ENCODE results near the gene GASK1B.

GASK1B gene

DNA sequence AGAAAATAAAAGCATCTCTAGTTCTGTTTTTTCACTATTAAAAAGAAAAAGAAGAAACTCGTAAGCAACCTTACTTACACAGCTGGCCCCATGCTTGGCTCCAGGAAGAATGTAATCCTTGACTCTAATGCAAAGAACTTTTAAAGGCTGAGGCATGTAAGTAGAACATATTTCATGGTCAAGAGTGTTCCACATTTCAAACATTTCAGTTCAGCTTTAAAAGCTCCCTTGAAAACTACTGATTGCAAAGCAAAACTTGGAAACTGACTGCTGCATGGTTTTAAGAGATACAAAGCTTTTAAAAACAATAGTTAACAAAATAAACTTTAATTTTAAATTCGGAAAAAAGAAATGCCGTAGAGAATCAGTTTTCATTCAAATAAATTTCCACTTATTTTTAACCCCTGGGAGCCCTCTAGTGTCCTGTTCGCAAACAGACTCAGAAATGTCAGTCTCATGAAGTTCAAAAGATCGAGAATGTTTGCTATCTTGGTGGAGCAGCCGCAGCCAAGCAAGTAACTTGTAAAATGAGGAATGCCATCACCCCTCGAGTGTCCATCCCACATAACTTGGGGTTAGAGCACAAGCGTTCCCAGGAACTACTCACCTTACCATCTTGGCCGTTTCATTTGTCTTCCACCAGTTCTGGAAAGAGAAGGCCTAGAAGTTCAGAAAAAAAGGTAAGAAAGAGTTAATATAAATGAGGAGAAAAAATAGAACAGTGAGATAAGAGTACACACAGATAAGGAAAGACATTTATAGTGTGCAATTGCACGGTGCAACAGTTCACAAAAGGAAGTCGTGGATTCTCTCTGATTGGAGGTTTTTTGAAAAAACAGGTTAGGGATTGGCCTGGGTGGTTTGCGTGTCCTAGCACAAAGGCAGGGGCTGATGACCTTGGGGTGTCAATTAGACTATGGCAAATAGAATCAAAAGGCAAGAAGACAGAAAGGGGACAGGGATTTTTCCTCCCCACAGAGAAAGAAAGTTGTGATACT lies at the start of gene GASK1B:
Gene GASK1B, minus strand, starts transcription at position 765 of the 998 bp plus-strand sequence. CDS start 1,650 bp downstream, outside the sequence.
- peak; percentile 23 for DNase-seq

DNA sequence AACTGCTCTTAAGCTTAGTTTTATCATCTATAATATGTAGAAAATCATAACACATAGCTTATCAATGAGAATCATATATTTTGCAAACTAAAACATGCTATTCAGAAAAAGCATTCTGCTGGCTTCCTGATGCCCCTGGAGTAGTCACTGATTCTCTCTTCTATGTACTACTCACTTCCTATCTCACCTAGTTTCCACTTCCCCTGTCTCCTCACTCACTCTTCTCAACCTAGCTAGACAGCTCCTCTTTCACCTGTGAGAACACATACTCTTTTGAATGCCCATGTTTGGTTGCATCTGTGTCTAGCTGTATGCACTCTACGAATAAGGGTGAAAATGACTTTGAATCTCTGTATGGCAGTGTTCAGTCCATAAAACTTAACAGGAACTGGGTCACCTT lies 46.8 kb upstream of the GASK1B start:
- DNase-seq: no peak

DNA sequence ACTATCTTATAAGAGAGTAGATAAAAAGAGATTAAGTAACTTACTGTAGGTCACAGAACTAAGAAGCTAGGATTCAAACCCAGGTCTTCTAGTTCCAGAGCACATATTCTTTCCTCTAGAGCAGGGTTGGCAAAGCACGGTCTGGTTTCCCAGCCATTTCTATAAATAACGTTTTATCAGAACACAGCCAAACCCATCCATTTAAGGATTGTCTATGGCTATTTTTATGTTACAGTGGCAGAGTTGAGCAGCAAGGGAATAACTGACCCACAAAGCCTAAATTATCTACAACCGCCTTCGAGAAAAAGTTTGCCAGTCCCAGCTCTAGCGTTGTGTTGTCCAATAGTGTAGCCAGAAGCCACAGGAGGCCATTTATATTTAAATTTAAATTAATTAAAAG lies 44.9 kb upstream of the GASK1B start:
- DNase-seq: no peak

DNA sequence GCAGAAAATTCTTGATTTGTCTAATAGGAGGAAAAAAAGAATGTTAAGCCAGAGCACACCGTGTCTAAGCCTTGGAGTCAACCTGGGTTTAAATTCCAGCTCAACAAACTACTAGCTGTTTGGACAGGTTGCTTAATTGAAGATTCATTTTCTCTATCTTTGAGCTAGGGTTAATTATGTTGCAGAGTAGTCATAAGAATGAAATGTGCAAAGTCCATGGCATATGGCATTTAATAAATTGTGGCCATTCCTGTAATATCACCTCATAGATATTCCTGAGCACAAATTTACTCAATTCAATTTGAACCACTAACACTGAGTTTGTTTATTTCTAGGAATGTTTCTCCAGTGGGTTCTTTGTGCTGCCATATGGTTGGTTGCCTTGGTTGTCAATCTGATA lies 42.0 kb upstream of the GASK1B start:
- DNase-seq: no peak

DNA sequence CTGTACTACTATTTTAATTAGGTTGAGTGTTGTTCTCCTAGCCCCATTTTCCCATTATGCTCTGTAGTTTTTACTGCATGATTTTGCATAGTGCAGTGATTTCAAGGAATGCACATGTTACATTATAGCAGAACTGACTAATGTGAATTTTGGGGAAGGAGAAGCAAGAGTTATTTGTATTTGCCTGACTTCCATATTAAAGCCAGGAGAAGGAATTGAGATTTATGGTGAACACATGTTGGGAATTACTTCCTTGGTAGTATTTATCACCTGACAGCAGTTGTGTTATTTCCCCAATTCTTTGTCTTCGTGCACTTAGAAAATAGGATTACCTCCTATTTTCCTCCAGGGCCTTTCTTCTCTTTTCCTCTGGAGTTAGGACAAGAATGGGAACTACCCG lies 40.6 kb upstream of the GASK1B start:
- DNase-seq: no peak

DNA sequence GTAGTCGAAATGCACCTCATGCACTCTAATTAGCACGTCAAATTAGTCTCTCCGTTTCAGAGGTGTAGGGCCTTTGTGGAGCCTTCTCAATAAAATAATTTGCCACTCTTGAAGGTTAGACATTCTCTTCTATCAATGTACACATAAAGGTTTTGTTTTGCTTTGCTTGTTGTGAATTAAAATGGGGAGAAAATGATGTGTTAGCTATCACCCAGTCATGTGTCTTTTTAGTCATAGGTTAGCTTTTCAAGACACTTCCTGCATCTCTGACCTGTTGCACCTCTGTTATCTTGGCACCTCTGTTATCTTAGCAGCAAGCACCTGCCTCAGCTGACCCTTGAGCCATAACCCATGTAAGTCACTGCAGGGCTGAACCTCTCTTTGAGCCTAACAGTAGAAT lies 38.4 kb upstream of the GASK1B start:
- DNase-seq: no peak

DNA sequence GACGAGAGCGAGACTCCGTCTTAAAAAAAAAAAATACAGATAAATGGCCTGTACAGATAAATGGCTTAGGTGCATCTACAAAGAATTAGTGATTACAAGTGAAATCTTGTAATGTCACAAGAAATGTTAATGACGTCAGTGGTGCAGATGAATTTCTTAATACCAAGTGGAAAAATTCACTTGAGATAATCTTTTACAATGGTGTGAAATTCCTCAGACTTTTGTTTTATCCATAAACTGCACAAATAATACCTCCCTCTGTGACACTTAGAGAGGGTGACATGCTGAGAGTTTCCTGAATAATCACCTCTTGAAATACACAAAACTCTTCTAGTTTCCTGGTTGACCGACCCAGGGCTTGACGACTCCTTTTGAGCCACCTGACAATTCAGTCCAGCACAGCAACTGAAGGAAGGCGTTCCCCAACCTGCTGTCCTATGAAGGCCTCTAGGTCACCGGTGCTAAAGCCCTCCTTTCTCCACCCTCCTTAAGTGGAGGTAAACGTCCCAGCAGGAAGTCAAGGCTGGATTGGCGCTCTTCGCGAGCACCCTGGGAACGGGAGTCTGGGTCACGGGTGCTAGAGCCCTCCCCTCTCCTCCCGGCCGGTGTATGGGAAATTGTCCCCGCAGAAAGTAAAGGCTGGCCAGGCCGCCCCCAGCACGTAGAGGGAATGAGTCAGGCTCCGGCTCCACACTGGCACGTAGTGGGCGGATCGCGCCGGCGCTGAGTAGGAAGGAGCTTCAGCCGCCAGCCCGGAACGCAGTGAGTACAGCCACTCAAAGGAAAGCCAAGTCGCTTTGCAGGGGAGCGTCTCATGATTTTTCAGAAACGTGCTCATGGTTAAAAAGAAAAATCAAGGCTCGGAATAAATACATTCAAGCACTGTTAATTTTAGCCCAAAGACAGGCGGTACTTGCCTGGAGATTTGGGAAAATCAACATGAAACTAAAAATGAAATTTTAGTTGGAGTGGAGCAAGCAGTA lies 37.3 kb upstream of the GASK1B start, which contains the start of gene TMEM144:
Gene TMEM144, plus strand, starts transcription at position 662 of the 983 bp plus-strand sequence. CDS start 2,182 bp downstream, outside the sequence.
- peak; percentile 50 for DNase-seq

DNA sequence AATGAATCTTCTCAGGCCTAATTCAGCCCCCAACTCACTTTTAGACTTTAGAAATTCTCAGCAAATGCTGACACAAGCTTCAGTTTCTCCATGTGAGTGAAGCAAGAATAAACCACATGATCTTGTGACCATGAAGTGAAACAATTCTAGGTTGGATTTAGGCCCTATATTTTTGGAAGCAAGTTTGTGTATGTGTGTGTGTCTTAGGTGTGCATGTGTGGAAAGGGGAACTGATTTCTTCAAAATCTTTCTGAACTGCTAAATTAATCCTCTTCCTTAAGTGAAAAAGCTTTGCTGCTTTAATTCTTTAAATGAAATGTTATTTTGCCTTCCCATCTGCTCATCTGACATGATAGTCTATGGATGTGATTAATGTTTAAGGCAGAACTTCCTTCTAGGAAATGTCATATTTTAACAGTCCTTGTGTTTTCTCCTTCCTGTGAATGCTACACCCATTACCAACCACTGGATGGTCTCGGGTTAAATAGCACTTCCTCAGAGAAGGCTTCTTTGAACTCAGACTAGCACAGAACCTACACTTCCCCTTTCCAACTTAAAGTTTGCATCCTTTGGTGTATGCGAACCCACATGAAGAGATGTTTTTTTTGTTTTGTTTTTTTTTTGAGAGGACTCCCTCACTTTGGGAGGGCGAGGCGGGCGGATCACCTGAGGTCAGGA lies 36.3 kb upstream of the GASK1B start:
- DNase-seq: no peak

DNA sequence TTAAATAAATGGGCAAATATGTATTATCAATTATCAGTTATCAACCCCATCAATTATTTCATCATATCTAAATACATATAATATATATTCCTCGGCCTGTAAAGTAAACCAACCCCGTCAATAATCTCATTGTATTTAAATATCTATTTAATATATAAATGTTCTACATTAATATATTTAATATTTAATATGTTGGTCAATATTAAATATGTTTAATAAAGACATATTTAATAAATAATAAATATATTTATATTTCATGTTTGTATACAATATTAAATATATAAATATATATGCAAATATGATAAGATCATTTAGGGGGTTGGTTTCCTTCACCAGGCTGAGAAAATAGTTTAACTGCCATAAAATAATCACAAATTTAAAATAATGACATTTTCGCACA lies 31.1 kb upstream of the GASK1B start:
- DNase-seq: no peak

DNA sequence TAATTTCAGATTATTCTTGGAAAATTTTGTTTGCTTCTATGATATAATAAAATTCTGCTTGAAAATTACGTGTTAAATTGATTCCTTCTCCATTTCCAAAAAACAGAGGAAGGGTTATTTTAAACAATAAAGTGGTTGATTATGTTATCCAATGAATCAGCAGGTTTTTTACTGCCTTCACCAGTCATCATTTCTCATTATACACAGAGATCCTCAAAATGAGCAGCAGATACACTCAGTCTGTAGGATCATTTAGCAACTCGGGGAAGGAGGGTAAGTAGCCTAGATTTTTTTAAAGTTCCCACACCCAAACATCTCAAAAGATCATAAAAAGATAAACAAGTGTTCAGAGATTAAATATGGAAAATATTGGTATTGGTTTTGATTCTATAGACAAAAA lies 30.6 kb upstream of the GASK1B start:
- DNase-seq: no peak

DNA sequence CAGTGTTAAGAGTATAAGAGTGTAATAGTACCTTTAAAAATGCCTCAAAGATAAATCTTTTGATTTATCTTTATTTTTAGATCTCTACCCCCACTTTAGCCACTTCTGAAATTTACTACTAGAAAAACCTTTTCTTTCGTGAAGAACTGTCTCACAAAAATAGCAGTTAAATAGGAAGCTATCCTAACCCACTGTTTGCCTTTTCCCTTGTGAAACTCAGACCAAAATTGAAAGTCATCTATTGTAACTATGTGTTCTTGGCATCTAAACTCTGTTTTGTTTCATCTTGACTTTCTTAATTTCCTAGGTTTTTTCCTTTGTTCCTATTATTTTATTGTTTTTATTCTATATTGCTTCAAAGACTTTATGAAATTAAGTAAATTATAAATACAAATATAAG lies 29.7 kb upstream of the GASK1B start:
- no peak for DNase-seq

DNA sequence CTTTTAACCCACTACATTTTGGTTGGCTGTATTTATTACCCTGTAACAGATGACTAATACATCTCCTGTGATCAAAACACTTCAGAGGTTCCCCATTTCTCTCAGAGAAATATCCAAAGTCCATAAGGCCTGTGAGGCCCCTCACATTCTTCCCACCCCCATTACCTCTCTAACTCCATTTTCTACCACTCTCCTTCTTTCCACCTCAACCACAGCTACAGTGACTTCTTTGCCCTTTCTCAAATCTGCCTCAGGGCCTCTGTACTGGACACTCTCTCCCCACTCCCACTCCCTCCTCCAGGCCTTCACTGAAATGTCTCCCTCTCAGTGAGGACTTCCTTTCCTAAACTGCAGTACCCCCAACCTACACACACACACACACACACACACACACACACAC lies 29.1 kb upstream of the GASK1B start:
- DNase-seq: no peak

DNA sequence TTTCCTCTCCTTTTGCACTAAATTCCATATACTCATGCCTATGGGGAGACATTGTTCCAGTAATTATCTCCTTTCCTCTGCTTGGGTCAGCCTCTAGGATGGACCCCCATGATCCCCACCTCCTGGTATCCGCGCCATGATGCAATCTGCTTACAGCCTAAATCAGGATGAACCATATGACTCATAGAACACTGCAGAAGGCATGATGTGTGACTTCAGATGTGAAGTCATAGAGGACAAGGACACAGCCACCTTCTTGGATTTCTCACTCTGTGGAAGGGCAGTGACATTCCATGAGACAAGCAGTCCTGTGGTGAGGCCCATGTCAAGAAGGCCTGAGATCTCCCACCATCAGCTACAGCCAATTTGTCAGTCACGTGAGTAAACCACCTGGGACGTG lies 28.5 kb upstream of the GASK1B start:
- no peak for DNase-seq

DNA sequence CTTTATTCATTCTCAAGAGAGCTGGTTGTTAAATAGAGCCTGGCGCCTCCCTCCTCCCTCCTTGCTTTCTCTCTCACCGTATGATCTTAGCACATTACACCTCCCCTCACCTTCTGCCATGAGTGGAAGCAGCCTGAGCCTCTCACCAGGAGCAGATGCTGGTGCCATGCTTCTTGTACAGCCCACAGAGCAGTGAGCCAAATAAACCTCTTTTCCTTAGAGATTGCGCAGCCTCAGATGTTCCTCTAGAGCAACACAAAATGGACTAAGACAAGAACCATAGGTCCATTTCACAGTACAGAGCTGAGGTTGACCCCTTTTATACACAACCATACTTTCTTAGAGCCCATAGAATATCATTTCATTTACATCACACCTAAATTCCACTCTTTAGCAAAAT lies 27.4 kb upstream of the GASK1B start:
- no peak for DNase-seq

DNA sequence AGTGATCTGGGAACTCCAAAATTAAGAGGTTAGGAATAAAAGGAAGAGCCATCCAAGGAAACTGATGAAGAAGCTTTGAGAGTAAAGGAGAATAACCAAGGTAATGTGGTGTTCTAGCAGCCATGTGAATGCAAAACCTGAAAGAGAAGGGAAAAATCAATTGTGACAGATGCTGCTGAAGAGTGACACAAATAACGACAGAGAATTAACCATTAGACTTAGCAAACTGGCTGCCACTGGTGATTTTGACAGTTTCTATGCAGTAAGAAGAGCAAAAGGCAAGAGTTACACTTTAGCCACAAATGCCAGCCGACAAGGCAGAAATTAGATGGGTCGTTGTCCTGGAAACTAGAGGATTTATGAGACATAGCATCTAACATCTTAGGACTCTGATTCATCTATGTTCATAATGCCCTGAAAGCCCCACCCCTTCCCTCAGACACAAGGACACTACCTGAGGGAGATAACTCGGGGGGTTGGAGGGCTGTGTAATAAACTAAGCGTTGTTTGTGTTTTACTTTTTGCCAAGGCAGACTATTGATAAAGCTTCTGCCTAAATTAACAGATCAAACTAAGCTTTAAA lies 24.5 kb upstream of the GASK1B start:
- no peak for DNase-seq

DNA sequence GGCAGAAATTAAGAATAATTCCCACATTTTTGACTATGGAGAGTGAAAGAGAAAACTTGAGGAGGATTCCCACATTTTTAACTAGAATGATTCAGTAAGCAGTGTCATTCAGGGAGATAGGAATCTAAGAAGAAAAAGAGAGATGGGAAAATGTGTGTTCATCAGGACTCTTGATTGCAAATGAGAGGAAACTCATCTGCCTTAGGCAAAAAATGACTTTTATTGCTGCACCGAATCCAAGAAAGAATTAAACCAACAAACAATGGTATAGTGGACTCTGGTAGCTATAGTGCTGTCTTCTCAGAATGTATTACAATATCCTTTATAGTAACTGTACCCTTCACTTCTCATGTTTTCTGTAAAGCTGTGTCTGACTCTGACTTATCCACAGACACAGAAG lies 22.5 kb upstream of the GASK1B start:
- DNase-seq: no peak

DNA sequence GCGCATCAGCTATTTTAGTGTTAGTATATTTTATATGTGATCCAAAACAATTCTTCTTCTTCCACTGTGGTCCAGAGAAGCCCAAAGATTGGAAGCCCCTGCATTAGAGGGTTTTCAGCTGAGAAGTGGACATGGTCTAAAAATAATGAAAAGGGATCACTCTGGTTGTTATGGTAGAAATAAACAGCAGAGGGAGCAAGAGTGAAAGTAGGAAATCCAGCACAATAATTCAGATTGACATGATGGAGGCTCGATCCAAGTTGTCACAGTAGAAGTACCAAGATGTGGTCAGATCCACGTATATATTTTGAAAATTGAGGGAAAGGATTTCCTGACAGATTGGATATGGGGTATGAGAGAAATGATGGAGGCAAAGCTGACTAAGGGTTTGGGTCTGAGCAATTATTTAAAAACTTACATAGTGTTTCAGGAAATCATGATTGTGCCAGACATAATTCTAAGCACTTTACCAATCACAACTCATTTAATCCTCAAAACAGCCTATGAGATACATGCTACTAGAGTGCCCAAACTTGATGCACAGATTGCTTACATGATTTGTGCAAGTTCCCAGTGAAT lies 20.4 kb upstream of the GASK1B start:
- peak; percentile 20 for DNase-seq

DNA sequence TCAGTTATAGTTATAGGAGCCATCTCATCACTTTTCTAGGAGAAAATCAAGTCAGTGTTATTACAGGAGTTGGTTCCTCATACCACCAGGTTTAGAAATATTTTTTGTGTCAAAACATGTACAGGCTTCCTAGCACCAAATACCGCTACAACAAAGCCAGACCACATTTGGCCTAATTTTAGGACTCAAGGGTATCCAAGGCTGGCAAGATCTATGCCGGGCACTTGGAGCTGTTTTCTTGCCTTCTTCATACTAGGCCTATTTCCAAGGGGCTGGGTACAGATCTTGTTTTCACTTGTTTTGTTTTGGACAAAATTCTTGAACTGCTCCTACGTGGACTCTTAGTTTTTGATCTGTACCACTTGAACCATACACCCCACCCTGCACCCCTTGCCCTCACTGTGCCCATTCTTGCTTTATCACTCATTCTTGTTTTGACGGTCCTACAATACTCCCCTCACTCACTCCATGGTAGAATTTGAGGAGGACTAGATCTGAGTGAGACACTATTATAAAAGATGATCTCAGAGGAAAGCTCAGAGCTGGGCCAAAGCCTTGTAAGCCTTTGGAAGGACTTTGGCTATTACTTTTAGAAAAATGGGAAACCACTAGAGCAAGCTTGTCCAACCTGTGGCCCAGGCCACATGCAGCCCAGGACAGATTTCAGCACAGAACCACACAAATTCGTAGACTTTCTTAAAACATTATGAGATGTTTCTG lies 19.8 kb upstream of the GASK1B start:
- DNase-seq: no peak

DNA sequence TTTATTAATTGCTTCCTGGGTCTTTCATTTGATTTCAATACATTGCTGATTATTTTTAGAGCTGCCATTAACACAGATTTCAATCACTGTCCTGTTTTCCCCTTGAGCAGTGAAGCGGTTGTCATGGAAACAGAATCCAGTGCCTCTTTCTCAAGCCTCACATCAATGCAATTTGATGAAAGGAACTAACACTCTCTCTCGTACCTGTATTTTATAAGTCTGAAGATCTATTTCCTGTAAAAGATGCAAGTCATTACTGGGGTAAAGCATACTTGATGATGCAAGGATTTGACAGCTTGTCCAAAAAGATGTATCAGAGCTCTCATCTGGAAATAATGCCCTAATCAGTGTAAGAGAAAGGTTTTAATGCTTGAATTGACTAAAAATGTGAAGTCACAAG lies 17.9 kb upstream of the GASK1B start:
- DNase-seq: no peak

DNA sequence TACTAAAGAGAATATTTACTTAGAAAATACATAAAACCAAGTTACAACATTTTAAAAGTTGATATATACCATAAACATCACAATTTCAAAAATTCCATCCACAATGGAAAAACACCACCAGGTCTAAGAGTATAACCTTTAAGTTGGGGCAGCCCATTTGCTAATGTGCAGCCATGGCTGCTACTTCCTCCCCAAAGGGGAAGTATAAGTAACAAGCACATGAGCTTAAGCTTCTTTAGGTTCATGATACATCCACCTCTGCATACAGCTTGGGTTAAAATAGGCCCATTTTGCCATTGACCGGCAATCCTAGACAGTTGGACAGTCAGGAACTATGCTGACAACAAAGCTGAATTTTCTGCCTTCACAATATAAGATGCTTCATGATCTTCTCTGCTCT lies 16.6 kb upstream of the GASK1B start:
- no peak for DNase-seq

DNA sequence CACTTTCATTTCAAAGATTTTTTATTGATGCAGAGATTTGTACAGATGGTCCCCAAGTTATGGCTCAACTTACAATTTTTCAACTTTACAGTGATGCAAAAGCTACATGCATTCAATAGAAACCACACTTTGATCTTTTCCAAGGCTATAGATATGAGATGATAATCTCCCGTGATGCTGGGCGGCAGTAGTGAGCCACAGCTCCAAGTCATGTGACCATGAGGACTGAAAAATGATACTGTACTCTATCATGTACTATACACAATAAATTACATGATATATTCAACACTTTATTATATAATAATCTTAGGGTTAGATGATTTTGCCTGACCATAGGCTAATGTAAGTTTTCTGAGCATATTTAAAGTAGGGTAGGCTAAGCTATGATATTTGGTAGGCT lies 14.0 kb upstream of the GASK1B start:
- no peak for DNase-seq

Data from activated CD4-positive, alpha-beta T cell treated with anti-CD3 and anti-CD28 coated beads, Interleukin-10, Interleukin-2, amounts not matched to agents 100 ng/mL and 50 ng/mL, durations not matched to agents 16 hours and 8 hours (primary cell).